Ovary (tissue), 9 donors: Measurements from ENCODE around the gene VASH2. TPM values are rescaled to one million over a fixed set of nuclear protein-coding genes. Genes with fewer than 3 reads are reported as not detected.

ENCODE experiments used
- DNase-seq, 5 donors: peaks; one replicate each; pipeline ENCODE4 v3.0.0-alpha.2; 2019 to 2020
- H3K27ac ChIP-seq, 2 donors: fragments of 200-600 bp; one replicate each; pipeline versions ENCODE4 v1.5.1 to v1.8.0; 2019 to 2022
- H3K27me3 ChIP-seq: fragments of 200-600 bp; one replicate; pipeline ENCODE4 v1.8.0; 2022
- H3K36me3 ChIP-seq: fragments of 200-600 bp; sonication (generic); one replicate; pipeline ENCODE4 v1.5.1; 2019
- H3K4me1 ChIP-seq: one replicate; pipeline ENCODE4 v1.8.1; 2013; ENCODE audit warnings: mild to moderate bottlenecking, moderate library complexity; ENCODE audit not compliant: insufficient read depth
- H3K4me3 ChIP-seq: fragments of 200-600 bp; sonication (generic); one replicate; pipeline ENCODE4 v1.5.1; 2017
- H3K9me3 ChIP-seq, 2 donors: fragments of 200-600 bp in 1 of 2; sonication (generic) in 1 of 2; one replicate each; pipeline versions ENCODE4 v1.5.1 to v1.8.1; 2013 to 2019; ENCODE audit warnings: mild to moderate bottlenecking in 1 of 2, moderate library complexity in 1 of 2
- EP300 ChIP-seq: sonication (generic); formaldehyde crosslinking; IDR thresholded peaks from one replicate; pipeline ENCODE4 v1.6.1; 2017; ENCODE audit warnings: antibody characterized with exemption
- POLR2A ChIP-seq: fragments of 450-650 bp; IDR thresholded peaks from one replicate; pipeline ENCODE4 v1.6.1; 2017; ENCODE audit warnings: antibody characterized with exemption, mild to moderate bottlenecking, moderate library complexity
- WGBS, 3 donors: extraction: QIAGEN DNeasy Blood & Tissue Kit in 1 of 3; methylation state at CpG; one replicate each; pipeline versions ENCODE4 v1.1.5 to v1.1.7; 2013 to 2017; 5-methylcytosine and 5-hydroxymethylcytosine counted together
- intact Hi-C, 4 donors: fragments of 100-400 bp; cut with DNase I; formaldehyde crosslinking; loops; one replicate each; pipeline versions ENCODE4 v1.11.0 to v1.15.1; 2022 to 2023
- polyA plus RNA-seq, 2 donors: library from polyadenylated mRNA; stranded (reverse); fragments of 200-250 nt in 1 of 2; fragments of 350-450 nt in 1 of 2; fragmentation: Illumina TruSeq in 1 of 2; extraction: RNeasy Lipid Tissue Mini Kit (QIAGEN cat#74804) in 1 of 2; gene quantifications; one replicate each; pipeline ENCODE4 v1.2.3, GENCODE V29; 2013 to 2014
- total RNA-seq, 7 donors: library from RNA; depleted of rRNA in 2 of 7; stranded (reverse); fragments of >200 nt in 2 of 7; fragmentation: NEBNext Ultra II Directional in 3 of 7; extraction: Animal tissue kit (Norgen Biotek cat#: 25700) in 3 of 7; gene quantifications; one replicate each; pipeline versions ENCODE4 v1.1.0 to v1.2.4, GENCODE V29; 2016 to 2023
- TF ChIP-seq, protein P1 (sequence below), 3 donors: fragments of 450-650 bp in 2 of 3; fragments of 200-600 bp in 1 of 3; IDR thresholded peaks; one replicate each; pipeline versions ENCODE4 v1.5.1 to v1.8.0; 2016 to 2022; ENCODE audit warnings: antibody characterized with exemption in 3 of 3, mild to moderate bottlenecking in 1 of 3
- donor health status: DM: no; HTN: no; CAD: no; lungs with moderate emphysema.
- donor health status: DM: no; HTN: no; CAD: no.
- donor health status: Bipolar disorder and iron deficiency.
- donor health status: DM: yes; HTN: yes; CAD: no.
- donor health status: DM: no; HTN: no; CAD: no.
- donor health status: DM: yes; HTN: yes; CAD: no.

The VASH2 gene
- total and polyA plus RNA-seq, 9 donors = 0.28 to 2.1 (median 0.83) TPM

DNA sequence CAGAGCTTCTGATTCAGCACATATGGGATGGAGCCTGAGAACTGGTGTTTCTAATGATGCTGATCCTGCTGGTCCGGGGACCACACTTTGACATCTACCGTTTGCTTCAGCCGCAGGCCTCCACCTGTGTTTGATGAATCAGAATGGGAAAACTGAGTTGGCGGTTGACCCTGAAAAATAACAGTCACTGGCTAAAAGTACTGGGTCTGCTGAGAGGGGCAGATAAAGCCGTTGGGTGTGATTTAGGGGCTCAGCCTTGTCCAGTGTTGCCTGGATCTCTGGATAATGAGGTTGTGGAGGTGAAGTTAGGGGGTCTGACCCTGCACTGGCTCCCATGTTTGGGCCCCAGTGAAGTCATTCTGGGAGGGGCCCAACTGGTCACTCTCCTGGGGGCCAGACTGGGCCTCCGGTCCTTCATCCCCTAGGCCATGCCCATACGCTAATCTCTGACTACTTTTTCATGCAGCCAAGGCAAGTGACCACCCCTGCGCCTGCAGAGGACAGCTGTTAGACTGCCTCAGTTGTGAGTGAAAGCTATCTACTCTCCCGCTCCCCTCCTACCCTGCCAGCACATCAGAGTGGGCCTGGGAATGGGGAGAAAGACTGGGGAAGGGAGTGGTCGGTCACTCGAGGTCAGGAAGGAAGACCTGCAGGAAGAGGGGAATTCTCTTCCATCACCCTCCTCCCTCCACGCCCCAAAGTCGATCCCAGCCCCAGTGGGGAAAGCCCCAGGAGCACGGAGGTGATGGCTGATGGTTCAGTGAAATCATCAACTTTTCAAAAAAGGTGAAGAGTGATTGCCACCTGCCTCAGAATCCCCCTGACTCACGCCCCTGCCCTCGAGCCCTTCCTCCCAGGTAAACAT, 27.7 kb downstream of the VASH2 start:
- WGBS, 3 donors = 83 to 91% (median 89%) methylated on average over 16 of the region's 16 CpGs
- TF ChIP-seq, protein P1, sequence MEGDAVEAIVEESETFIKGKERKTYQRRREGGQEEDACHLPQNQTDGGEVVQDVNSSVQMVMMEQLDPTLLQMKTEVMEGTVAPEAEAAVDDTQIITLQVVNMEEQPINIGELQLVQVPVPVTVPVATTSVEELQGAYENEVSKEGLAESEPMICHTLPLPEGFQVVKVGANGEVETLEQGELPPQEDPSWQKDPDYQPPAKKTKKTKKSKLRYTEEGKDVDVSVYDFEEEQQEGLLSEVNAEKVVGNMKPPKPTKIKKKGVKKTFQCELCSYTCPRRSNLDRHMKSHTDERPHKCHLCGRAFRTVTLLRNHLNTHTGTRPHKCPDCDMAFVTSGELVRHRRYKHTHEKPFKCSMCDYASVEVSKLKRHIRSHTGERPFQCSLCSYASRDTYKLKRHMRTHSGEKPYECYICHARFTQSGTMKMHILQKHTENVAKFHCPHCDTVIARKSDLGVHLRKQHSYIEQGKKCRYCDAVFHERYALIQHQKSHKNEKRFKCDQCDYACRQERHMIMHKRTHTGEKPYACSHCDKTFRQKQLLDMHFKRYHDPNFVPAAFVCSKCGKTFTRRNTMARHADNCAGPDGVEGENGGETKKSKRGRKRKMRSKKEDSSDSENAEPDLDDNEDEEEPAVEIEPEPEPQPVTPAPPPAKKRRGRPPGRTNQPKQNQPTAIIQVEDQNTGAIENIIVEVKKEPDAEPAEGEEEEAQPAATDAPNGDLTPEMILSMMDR (IDR thresholded peaks at IDR 0.05) = no peak
- no peaks in the 10 kb centered on the region for H3K9me3 ChIP-seq
- H3K4me1 ChIP-seq = no peaks in the 10 kb centered on the region
- no peak overlapping the region for H3K4me3 ChIP-seq
- no peak overlapping the region for H3K27ac ChIP-seq
- DNase-seq = no peak
- no peaks in the 10 kb centered on the region for H3K27me3 ChIP-seq
- H3K36me3 ChIP-seq = no peaks in the 10 kb centered on the region
- intact Hi-C loops = no loop called here

DNA sequence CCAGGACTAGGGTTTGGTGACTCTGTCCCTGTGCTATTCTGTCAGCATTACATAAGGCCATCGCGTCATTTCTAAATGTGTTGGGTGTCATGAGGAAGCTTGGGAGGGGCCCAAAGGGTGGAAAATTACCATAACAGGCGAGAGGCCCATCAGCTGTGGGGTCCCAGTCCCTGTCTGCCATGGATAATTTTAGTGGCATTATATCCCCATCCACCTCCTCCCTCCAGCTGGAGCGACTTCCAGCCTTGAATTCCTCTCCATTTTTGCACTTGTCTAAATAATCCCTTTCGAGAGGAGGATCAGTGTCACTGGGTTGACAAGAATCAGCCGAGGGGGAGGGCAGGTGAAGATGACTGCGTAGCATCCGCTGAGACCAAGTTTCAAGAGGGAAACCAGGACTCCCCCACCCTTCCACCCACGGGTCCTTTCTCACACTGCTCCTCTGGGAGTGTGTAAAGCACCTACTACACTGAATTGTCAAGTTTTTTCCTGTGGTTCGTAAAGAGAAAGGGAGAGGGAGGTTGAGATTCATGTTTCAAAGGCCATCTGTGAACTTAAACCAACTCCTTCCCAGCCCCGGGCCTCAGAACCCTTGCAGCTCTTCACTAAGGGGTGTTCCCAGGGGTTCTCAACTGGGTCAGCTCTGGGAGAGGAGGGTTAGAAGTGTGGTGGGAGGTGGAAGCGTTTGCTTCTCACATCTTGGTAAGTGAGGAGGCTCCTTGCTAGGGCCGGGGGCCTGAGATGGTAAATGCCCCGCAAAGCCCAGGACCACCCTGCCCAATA, 29.2 kb downstream of the VASH2 start:
- no peaks in the 10 kb centered on the region for H3K27me3 ChIP-seq
- no peaks in the 10 kb centered on the region for H3K9me3 ChIP-seq
- WGBS, 3 donors = 87 to 90% (median 89%) methylated on average over 14 of the region's 14 CpGs
- no peak for DNase-seq
- no peak overlapping the region for H3K27ac ChIP-seq
- H3K36me3 ChIP-seq = no peaks in the 10 kb centered on the region
- no peak for TF ChIP-seq EP300
- TF ChIP-seq, protein P1 (IDR thresholded peaks at IDR 0.05) = no peak
- TF ChIP-seq POLR2A = no peak
- intact Hi-C loops = loop anchor here in 1 of 4 donors (5.0 kb wide), 1 partner anchor 1313 kb away; no protein-coding TSS in a partner anchor
- H3K4me1 ChIP-seq = no peaks in the 10 kb centered on the region
- H3K4me3 ChIP-seq = no peak overlapping the region

DNA sequence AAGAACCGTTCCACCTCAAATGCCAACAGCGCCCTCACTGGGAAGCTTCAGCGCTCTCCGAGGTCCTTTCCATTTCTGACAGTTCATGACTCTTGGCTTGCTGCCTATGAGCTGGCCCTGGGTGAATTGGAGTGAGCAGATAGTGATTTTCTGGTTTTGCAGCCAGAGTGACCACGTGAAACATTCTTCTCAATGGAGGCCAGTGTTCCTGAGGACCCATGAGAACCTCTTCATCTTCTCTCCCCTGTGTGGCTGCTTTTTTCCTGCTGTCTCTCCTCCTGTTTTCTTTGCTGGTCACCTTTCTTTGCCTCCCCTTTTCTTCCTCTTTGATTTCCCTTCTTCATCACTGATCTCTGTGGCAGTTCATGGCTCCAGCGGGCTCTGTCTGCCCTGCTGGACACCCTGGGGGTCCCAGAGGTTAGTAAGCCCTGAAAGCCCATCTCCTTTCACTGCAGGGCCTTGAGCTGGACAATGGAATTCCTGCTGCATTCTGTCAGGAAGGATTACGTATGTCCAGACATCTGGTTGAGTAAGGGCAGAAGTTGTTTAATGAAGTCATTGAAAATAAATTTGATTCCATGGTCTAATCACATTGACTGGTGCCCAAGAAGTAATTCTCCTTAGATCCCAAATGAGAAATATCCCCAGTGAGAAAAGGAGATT, 29.9 kb downstream of the VASH2 start:
- Histone ChIP-seq H3K27me3 (no peaks in the 10 kb centered on the region), H3K9me3 (no peaks in the 10 kb centered on the region), H3K4me3 (no peak overlapping the region), H3K4me1 (no peaks in the 10 kb centered on the region), H3K36me3 (no peaks in the 10 kb centered on the region), H3K27ac (no peak overlapping the region)
- DNase-seq = no peak
- intact Hi-C loops = loop anchor here in 1 of 4 donors (5.0 kb wide), 1 partner anchor 1312 kb away; no protein-coding TSS in a partner anchor
- 82 to 93% (median 89%) methylated on average over 7 of the region's 7 CpGs for WGBS, 3 donors
- TF ChIP-seq, protein P1 (IDR thresholded peaks at IDR 0.05) = no peak
- TF ChIP-seq POLR2A = no peak

DNA sequence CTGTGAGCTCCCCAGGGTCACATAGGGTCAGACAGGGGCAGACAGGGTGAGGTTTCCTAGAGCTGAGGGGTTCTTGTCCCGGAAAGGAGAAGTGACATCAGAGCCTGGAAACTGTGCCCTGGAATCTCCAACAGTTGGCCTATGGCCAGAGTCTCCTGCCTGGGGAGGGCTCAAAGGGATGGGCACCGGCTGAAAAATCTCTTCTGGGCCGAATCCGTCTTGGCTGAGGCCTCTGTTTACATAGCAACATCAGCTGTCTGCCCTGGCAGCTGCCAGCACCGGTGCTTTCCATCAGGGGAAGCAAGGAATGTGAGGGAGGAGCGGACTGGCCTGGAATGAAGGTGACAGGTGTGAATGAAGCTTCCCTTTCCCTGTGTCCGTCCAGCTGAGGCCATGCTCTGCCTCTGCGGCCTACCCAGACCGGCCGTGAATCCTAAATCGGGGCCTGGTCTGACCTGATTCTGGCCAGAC, 30.7 kb downstream of the VASH2 start:
- TF ChIP-seq, protein P1 (IDR thresholded peaks at IDR 0.05) = no peak
- TF ChIP-seq EP300 = no peak
- no peak for TF ChIP-seq POLR2A
- H3K4me1 ChIP-seq = no peaks in the 10 kb centered on the region
- no peak for DNase-seq
- no peak overlapping the region for H3K4me3 ChIP-seq
- H3K36me3 ChIP-seq = no peaks in the 10 kb centered on the region
- intact Hi-C loops = loop anchor here in 1 of 4 donors (5.0 kb wide), 1 partner anchor 1311 kb away; no protein-coding TSS in a partner anchor
- no peaks in the 10 kb centered on the region for H3K27me3 ChIP-seq
- WGBS, 3 donors = 38 to 52% (median 40%) methylated on average over 11 of the region's 11 CpGs
- H3K27ac ChIP-seq = no peak overlapping the region
- H3K9me3 ChIP-seq = no peaks in the 10 kb centered on the region
